K562 (cell line): ENCODE data around the gene STK11. TPM values are rescaled to one million over a fixed set of nuclear protein-coding genes. Genes with fewer than 3 reads are reported as not detected.

ENCODE experiments used
- ATF7 ChIP-seq: fragments of 450-650 bp; IDR thresholded peaks from 2 replicates; pipeline ENCODE4 v1.7.1; 2014; ENCODE audit warnings: mild to moderate bottlenecking, moderate library complexity
- BRF1 ChIP-seq: IDR thresholded peaks from 3 replicates; pipeline ENCODE4 v1.6.1; 2011; ENCODE audit warnings: borderline replicate concordance, mild to moderate bottlenecking; ENCODE audit not compliant: insufficient read length; ENCODE audit errors: extremely low read depth
- CTCFL ChIP-seq: IDR thresholded peaks from 2 replicates; pipeline ENCODE4 v1.6.1; 2011; ENCODE audit warnings: borderline replicate concordance, low read depth, mild to moderate bottlenecking, moderate library complexity, low read length; ENCODE audit not compliant: insufficient read depth, poor library complexity, severe bottlenecking
- ETV1 ChIP-seq: fragments of 450-650 bp; conservative IDR thresholded peaks from 2 replicates; pipeline ENCODE4 v1.6.1; 2016; ENCODE audit warnings: missing genetic modification characterization, control low read depth, low read depth, missing compliant biosample characterization
- ETV5 ChIP-seq: sonication (generic); formaldehyde crosslinking; IDR thresholded peaks from 2 replicates; pipeline ENCODE4 v1.4.0; 2020; ENCODE audit warnings: low read depth, mild to moderate bottlenecking, missing genetic modification reagents
- LARP7 ChIP-seq: fragments of 450-650 bp; IDR thresholded peaks from 2 replicates; pipeline ENCODE4 v1.6.1; 2016
- MYBL2 ChIP-seq, 2 experiments: fragments of 450-650 bp in 1 of 2; sonication (generic) in 1 of 2; formaldehyde crosslinking in 1 of 2; IDR thresholded peaks; 2 replicates each; pipeline versions ENCODE4 v1.6.1 to v1.8.1; 2017 to 2022; ENCODE audit warnings: borderline replicate concordance in 1 of 2, inconsistent platforms in 1 of 2, low read depth in 1 of 2, mild to moderate bottlenecking in 1 of 2, missing genetic modification reagents in 1 of 2, moderate library complexity in 1 of 2
- NCOR1 ChIP-seq: fragments of 450-650 bp; IDR thresholded peaks from 2 replicates; pipeline ENCODE4 v1.6.1; 2016; ENCODE audit warnings: mild to moderate bottlenecking, moderate library complexity
- SLC30A9 ChIP-seq: fragments of 250-450 bp; sonication (Bioruptor Pico); IDR thresholded peaks from 2 replicates; pipeline ENCODE4 v1.8.0; 2022; ENCODE audit warnings: mild to moderate bottlenecking, moderate library complexity
- SMARCE1 ChIP-seq: fragments of 450-650 bp; IDR thresholded peaks from 2 replicates; pipeline ENCODE4 v1.7.1; 2016; ENCODE audit warnings: mild to moderate bottlenecking
- TAF7 ChIP-seq: fragments of 450-650 bp; IDR thresholded peaks from 2 replicates; pipeline ENCODE4 v1.6.1; 2016; ENCODE audit warnings: missing genetic modification characterization, missing compliant biosample characterization
- XRCC3 ChIP-seq: fragments of 450-650 bp; IDR thresholded peaks from 2 replicates; pipeline ENCODE4 v1.6.1; 2017; ENCODE audit warnings: mild to moderate bottlenecking, moderate library complexity
- ZNF764 ChIP-seq: fragments of 250-450 bp; sonication (Bioruptor Pico); IDR thresholded peaks from 2 replicates; pipeline ENCODE4 v1.4.0; 2020; ENCODE audit warnings: low read depth, mild to moderate bottlenecking, moderate library complexity
- polyA plus RNA-seq, 8 experiments: library from polyadenylated mRNA; depleted of rRNA in 4 of 8; stranded (reverse) in 5 of 8; unstranded in 3 of 8; fragments of >200 nt; fragmentation: Nextera tagmentation in 2 of 8; fragmentation: Illumina TruSeq in 1 of 8; extraction: Ambion mirVana in 2 of 8; extraction: Trizol in 1 of 8; gene quantifications; 2 replicates each; pipeline versions ENCODE4 v1.2.1 to v1.2.3, GENCODE V29; 2011 to 2014; ENCODE audit warnings: inconsistent platforms in 1 of 8, missing spikeins in 1 of 8
- total RNA-seq, 7 experiments: library from RNA; depleted of rRNA in 6 of 7; stranded (reverse); fragments of >200 nt in 6 of 7; fragmentation: Illumina TruSeq in 2 of 7; extraction: Trizol in 2 of 7; gene quantifications; 2 replicates each; pipeline versions ENCODE4 v1.2.1 to v1.2.3, GENCODE V29; 2011 to 2021; ENCODE audit warnings: low replicate concordance in 1 of 7
- TF ChIP-seq, protein P1 (sequence below): fragments of 450-650 bp; IDR thresholded peaks from 2 replicates; pipeline ENCODE4 v1.6.1; 2016; ENCODE audit warnings: mild to moderate bottlenecking
- TF ChIP-seq, protein P2 (sequence below): sonication (generic); formaldehyde crosslinking; IDR thresholded peaks from 2 replicates; pipeline ENCODE4 v1.8.0; 2023; ENCODE audit warnings: mild to moderate bottlenecking, missing genetic modification reagents
- TF ChIP-seq, protein P3 (sequence below): fragments of 450-650 bp; formaldehyde crosslinking; conservative IDR thresholded peaks from 2 replicates; pipeline ENCODE4 v1.4.0; 2022; ENCODE audit warnings: mild to moderate bottlenecking, missing genetic modification characterization

Gene STK11
- total and polyA plus RNA-seq, 9 of the 15 experiments (the other 6 are each of a cell fraction or from before 2014, with no cell fraction given): 0.15 to 96.5 (median 31.7) TPM

- TF ChIP-seq NCOR1 (0 out of 2 replicates have a peak, but pooled peaks have one; percentile 2), ZNF764 (no peak), XRCC3 (no peak), ETV1 (tag) (no peak), SLC30A9 (no peak), MYBL2 (IDR thresholded peaks at IDR 0.05; ENCODE audit: low read depth) (no peak), MYBL2 (CRISPR knock-in tag; IDR thresholded peaks at IDR 0.05; ENCODE audit: borderline replicate concordance) (no peak), SMARCE1 (no peak), ETV5 (no peak), TAF7 (tag) (no peak), ATF7 (0 out of 2 replicates have a peak, but pooled peaks have one; percentile 32), LARP7 (no peak), CTCFL (no peak), BRF1 (no peak)
- TF ChIP-seq, protein P1, sequence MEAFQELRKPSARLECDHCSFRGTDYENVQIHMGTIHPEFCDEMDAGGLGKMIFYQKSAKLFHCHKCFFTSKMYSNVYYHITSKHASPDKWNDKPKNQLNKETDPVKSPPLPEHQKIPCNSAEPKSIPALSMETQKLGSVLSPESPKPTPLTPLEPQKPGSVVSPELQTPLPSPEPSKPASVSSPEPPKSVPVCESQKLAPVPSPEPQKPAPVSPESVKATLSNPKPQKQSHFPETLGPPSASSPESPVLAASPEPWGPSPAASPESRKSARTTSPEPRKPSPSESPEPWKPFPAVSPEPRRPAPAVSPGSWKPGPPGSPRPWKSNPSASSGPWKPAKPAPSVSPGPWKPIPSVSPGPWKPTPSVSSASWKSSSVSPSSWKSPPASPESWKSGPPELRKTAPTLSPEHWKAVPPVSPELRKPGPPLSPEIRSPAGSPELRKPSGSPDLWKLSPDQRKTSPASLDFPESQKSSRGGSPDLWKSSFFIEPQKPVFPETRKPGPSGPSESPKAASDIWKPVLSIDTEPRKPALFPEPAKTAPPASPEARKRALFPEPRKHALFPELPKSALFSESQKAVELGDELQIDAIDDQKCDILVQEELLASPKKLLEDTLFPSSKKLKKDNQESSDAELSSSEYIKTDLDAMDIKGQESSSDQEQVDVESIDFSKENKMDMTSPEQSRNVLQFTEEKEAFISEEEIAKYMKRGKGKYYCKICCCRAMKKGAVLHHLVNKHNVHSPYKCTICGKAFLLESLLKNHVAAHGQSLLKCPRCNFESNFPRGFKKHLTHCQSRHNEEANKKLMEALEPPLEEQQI: no peak
- TF ChIP-seq, protein P2, sequence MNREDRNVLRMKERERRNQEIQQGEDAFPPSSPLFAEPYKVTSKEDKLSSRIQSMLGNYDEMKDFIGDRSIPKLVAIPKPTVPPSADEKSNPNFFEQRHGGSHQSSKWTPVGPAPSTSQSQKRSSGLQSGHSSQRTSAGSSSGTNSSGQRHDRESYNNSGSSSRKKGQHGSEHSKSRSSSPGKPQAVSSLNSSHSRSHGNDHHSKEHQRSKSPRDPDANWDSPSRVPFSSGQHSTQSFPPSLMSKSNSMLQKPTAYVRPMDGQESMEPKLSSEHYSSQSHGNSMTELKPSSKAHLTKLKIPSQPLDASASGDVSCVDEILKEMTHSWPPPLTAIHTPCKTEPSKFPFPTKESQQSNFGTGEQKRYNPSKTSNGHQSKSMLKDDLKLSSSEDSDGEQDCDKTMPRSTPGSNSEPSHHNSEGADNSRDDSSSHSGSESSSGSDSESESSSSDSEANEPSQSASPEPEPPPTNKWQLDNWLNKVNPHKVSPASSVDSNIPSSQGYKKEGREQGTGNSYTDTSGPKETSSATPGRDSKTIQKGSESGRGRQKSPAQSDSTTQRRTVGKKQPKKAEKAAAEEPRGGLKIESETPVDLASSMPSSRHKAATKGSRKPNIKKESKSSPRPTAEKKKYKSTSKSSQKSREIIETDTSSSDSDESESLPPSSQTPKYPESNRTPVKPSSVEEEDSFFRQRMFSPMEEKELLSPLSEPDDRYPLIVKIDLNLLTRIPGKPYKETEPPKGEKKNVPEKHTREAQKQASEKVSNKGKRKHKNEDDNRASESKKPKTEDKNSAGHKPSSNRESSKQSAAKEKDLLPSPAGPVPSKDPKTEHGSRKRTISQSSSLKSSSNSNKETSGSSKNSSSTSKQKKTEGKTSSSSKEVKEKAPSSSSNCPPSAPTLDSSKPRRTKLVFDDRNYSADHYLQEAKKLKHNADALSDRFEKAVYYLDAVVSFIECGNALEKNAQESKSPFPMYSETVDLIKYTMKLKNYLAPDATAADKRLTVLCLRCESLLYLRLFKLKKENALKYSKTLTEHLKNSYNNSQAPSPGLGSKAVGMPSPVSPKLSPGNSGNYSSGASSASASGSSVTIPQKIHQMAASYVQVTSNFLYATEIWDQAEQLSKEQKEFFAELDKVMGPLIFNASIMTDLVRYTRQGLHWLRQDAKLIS (CRISPR knock-in tag): no peak; the same call in 1 of the 2 replicates
- TF ChIP-seq, protein P3, sequence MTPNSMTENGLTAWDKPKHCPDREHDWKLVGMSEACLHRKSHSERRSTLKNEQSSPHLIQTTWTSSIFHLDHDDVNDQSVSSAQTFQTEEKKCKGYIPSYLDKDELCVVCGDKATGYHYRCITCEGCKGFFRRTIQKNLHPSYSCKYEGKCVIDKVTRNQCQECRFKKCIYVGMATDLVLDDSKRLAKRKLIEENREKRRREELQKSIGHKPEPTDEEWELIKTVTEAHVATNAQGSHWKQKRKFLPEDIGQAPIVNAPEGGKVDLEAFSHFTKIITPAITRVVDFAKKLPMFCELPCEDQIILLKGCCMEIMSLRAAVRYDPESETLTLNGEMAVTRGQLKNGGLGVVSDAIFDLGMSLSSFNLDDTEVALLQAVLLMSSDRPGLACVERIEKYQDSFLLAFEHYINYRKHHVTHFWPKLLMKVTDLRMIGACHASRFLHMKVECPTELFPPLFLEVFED: no peak
Observed at GRCh38 chr19:1249298-1249989, 43.9 kb downstream of the STK11 start (continued).
